Activated naive CD8-positive, alpha-beta T cell treated with anti-CD3 and anti-CD28 coated beads, Interleukin-2, amount 10 ng/mL, durations not matched to agents 7 days and 5 days (primary cell): ENCODE results near the gene JAKMIP1. TPM values are rescaled to one million over a fixed set of nuclear protein-coding genes. Genes with fewer than 3 reads are reported as not detected.

ENCODE experiments used
- ATAC-seq: fragments of 150-1000 bp; cut with Tn5 transposase; one replicate; pipeline ENCODE4 v1.10.0; 2021; ENCODE audit warnings: low read depth, moderate library complexity
- POLR2A ChIA-PET: fragments of 350-600 bp; sonication (Branson Sonifier 250); formaldehyde crosslinking; loops from one replicate; lab custom pipeline; 2021; ENCODE audit warnings: antibody characterized with exemption; lab: Charles Lee
- DNase-seq: peaks from one replicate; pipeline ENCODE4 v3.0.0; 2021
- H3K27ac Mint-ChIP-seq: one replicate; pipeline ENCODE4 v1.8.0; 2022; ENCODE audit warnings: mild to moderate bottlenecking, mixed read lengths
- H3K27me3 Mint-ChIP-seq: one replicate; pipeline ENCODE4 v1.8.0; 2022; ENCODE audit warnings: mild to moderate bottlenecking, moderate library complexity, mixed read lengths
- H3K36me3 Mint-ChIP-seq: one replicate; pipeline ENCODE4 v1.8.0; 2021; ENCODE audit warnings: mild to moderate bottlenecking, mixed read lengths
- H3K4me1 Mint-ChIP-seq: one replicate; pipeline ENCODE4 v1.8.0; 2021; ENCODE audit warnings: mixed read lengths
- H3K4me3 Mint-ChIP-seq: one replicate; pipeline ENCODE4 v1.8.0; 2022; ENCODE audit warnings: mild to moderate bottlenecking, moderate library complexity, mixed read lengths
- H3K9me3 Mint-ChIP-seq: one replicate; pipeline ENCODE4 v1.8.0; 2021; ENCODE audit warnings: mixed read lengths
- total RNA-seq, 2 experiments: library from RNA; stranded (reverse); gene quantifications; one replicate each; pipeline ENCODE4 v1.2.3, GENCODE V29; 2021

Gene JAKMIP1
- total RNA-seq, 2 experiments from 2014 or later, result 5.3 to 5.9 TPM

DNA sequence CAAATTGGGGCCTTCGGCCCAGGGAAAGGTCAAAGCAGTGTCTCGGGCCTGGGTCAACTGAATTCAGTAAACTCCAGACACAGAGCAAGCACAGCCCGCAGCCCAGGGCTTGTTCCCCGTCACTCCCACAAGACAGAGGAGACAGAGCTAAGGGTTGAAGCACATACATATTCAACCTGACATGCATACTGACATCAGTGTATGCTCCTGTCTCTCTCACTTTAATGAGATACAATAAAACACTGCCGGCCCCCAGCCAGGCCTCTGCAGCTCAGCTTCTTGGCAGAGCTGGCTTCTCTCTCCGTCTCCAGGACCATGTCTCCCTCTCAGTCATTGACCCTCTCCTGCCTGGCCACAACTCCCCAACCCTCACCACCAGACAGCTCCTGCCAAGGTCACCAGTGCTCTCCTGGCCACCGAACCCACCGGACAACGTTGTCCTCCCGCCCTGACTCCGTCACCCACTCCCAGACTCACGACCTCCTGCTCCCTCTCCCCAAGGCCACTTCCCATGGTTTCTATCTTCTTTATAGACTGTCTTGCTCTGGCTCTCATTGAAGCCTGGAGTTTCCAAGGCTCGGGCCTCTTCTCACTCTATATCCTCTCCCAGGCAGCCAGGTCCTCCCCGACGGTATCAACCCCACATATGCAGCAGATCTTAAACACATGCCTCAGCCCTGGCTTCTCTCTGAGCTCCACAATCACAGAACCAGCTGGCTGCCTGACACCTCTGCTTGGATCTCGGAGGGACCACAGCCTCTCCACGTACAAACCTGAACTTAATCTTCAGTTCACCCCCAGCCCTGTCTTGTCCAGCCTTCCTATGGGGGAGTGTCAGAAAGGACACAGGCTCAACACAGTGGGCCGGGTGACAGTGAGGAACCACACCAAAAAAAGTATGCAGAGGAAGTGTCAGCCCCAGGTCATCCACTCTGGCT, 114.4 kb downstream of the JAKMIP1 start:
- Mint-ChIP-seq H3K4me3 (no peak overlapping the region), H3K27ac (no peak overlapping the region), H3K27me3 (peaks cover 2% of the 10 kb centered on the region), H3K36me3 (peaks cover 2% of the 10 kb centered on the region), H3K9me3 (no peaks in the 10 kb centered on the region), H3K4me1 (no peaks in the 10 kb centered on the region)
- ATAC-seq (no peak), DNase-seq (no peak)
- POLR2A ChIA-PET, result no interaction called here

DNA sequence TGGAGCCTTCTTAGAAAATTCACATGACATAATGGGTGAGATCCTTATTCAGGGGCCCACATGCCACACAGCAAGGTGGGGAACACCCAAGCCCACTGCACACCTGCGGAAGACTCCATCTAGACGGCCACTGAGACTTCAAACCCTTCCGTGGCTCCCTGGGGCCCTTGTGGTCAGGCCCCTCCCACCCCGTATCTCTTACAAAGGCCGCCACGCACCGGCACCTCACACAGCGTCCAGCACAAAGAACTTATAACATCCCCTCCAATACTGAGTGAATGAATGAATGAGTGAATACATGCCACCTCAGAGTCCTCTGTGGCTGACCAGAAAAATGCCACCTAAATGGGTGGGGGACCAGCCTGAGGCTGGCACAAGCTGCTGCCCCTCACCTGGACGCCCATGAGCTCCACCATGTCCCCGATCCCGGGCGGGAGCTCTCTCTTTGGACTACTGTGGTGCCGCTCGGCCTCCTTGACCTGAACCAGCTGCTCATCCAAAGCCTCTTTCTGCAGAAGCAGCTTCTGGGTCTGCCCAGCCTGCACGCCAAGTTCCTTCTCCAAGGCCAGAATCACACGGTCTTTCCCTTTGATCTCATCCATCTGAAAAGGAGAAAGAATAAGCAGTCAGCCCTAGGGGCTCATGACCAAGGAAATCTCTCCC, 115.2 kb downstream of the JAKMIP1 start:
- H3K4me1 Mint-ChIP-seq, result no peaks in the 10 kb centered on the region
- no peak for DNase-seq
- no peaks in the 10 kb centered on the region for H3K9me3 Mint-ChIP-seq
- no peak overlapping the region for H3K27ac Mint-ChIP-seq
- no peak for ATAC-seq
- no peak overlapping the region for H3K4me3 Mint-ChIP-seq
- H3K27me3 Mint-ChIP-seq, result peaks cover 2% of the 10 kb centered on the region
- POLR2A ChIA-PET, result no interaction called here
- peaks cover 2% of the 10 kb centered on the region for H3K36me3 Mint-ChIP-seq

DNA sequence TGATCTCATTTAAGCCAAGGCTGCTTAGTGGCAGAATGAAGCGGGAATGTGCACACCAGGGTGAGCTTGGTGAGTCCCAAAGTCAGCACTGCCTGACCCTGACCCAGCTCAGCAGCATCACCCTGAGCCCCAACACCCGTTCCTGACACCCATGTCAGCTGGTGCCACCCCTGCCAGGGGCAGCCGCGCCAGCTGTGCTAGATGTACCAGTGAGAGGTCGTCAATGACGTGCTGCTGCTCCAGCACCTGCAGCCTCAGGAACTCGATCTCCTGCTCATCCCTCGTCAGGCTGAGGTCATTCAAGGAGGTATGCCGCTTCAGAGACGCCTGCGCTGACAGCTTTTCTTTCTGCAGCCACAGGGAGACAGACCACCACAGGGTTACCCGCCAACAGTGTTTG, 120.4 kb downstream of the JAKMIP1 start:
- POLR2A ChIA-PET, result no interaction called here

DNA sequence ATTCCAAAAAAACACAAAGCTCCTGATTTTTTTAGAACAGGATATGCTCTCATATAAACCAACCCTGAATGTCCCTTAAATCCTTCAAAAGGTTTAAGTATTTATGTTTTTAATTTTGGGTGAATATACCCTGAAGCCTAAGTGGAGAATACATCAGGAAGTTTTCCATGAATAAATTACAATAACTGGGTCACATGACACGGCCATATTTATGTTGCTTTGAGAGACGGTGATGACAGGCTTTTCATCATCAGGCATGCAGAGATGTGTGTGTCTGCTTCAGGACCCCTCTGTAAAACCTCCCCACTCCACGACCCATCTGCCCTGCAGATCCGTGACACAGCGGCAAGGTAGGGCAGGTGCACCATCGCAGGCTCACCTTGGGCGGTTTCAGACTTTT, 121.8 kb downstream of the JAKMIP1 start:
- no peaks in the 10 kb centered on the region for H3K4me1 Mint-ChIP-seq
- no peak overlapping the region for H3K27ac Mint-ChIP-seq
- POLR2A ChIA-PET, result no interaction called here
- DNase-seq, result no peak
- H3K36me3 Mint-ChIP-seq, result no peaks in the 10 kb centered on the region
- H3K4me3 Mint-ChIP-seq, result no peak overlapping the region
- H3K27me3 Mint-ChIP-seq, result peaks cover 2% of the 10 kb centered on the region
- no peaks in the 10 kb centered on the region for H3K9me3 Mint-ChIP-seq
- no peak for ATAC-seq

More for the DNA sequence above, 120.4 kb downstream of the JAKMIP1 start:
- no peaks in the 10 kb centered on the region for H3K4me1 Mint-ChIP-seq
- peaks cover 2% of the 10 kb centered on the region for H3K27me3 Mint-ChIP-seq
- H3K9me3 Mint-ChIP-seq, result no peaks in the 10 kb centered on the region
- H3K27ac Mint-ChIP-seq, result no peak overlapping the region
- H3K4me3 Mint-ChIP-seq, result no peak overlapping the region
- H3K36me3 Mint-ChIP-seq, result no peaks in the 10 kb centered on the region
- ATAC-seq (no peak), DNase-seq (no peak)

DNA sequence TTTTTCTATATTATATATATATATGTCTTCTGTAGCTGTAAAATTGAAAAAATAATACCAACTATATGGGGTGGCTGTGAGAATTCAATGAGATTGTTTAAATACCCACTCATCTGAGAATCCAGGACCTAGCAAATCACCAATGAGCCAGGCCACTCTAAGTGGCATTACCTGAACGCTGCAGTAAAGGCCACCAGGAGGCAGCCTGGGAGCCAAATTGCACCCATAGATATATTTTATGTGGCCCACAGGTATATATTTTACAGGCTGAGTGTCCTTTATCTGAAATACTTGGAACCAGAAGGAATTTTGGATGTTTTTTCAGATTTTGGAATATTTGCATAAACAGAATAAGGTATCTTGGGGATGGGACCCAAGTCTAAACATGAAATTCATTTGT, 124.0 kb downstream of the JAKMIP1 start:
- DNase-seq, result no peak

DNA sequence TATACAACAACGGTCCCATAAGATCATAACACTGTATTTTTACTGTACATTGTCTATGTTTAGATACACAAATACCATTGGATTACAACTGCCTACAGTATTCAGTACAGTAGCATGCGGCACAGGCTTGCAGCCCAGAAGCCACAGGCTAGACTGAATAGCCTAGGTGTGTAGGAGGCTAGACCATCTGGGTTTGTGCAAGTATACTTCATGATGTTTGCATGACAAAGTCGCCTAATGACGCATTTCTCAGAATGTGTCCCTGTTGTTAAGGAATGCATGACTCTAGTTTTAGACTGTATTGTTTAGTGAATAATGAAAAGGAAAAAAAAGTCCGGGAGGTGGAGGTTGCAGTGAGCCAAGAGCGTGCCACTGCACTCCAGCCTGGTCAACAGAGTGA, 125.6 kb downstream of the JAKMIP1 start:
- H3K36me3 Mint-ChIP-seq, result no peaks in the 10 kb centered on the region
- H3K4me3 Mint-ChIP-seq, result no peak overlapping the region
- POLR2A ChIA-PET, result no interaction called here
- H3K27ac Mint-ChIP-seq, result no peak overlapping the region
- ATAC-seq, result no peak
- H3K9me3 Mint-ChIP-seq, result no peaks in the 10 kb centered on the region
- no peak for DNase-seq
- H3K4me1 Mint-ChIP-seq, result no peaks in the 10 kb centered on the region
- peaks cover 2% of the 10 kb centered on the region for H3K27me3 Mint-ChIP-seq

More for the DNA sequence above, 124.0 kb downstream of the JAKMIP1 start:
- ATAC-seq, result no peak
- POLR2A ChIA-PET, result no interaction called here
- Mint-ChIP-seq H3K4me1 (no peaks in the 10 kb centered on the region), H3K27ac (no peak overlapping the region), H3K9me3 (no peaks in the 10 kb centered on the region), H3K36me3 (no peaks in the 10 kb centered on the region), H3K27me3 (peaks cover 2% of the 10 kb centered on the region), H3K4me3 (no peak overlapping the region)

DNA sequence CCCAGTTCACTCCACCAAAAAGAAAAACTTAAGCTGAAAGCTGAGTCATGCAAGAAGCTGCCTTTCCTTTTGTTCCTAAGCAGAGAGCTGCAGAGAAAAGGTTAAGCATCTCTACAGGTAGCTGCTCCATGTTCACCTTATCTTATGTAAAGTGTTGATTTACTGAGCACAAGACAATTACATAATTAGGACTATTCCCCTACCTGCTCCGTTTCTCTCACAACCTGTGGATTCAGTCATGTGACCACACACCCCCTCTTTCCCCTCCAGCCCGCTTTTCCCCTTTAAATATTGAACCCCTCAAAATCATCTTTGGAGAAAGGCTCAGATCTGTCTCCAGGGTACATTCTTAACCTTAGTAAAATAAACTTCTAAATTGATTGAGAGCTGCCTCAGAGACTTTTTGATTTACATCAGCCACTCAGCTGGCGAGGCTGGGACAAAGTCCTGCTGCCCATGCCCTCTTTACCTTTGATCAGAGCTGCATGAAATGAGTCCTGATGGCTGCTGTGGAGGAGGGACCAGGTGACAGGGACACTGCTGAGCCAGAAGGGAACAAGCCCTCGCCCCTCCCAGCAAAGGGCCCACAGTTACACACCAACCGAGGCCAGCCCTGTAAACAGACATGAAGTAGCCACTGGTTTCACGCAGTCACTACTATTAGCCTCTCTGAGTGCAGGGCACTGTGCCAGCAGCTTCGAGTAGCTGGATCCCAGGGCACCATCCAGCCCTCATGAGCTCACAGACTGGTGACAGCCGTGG, 128.2 kb downstream of the JAKMIP1 start:
- H3K27me3 Mint-ChIP-seq, result peaks cover 6% of the 10 kb centered on the region
- POLR2A ChIA-PET, result no interaction called here
- DNase-seq (no peak), ATAC-seq (no peak)
- no peaks in the 10 kb centered on the region for H3K36me3 Mint-ChIP-seq
- H3K4me3 Mint-ChIP-seq, result no peak overlapping the region
- H3K27ac Mint-ChIP-seq, result no peak overlapping the region
- no peaks in the 10 kb centered on the region for H3K9me3 Mint-ChIP-seq
- H3K4me1 Mint-ChIP-seq, result no peaks in the 10 kb centered on the region

DNA sequence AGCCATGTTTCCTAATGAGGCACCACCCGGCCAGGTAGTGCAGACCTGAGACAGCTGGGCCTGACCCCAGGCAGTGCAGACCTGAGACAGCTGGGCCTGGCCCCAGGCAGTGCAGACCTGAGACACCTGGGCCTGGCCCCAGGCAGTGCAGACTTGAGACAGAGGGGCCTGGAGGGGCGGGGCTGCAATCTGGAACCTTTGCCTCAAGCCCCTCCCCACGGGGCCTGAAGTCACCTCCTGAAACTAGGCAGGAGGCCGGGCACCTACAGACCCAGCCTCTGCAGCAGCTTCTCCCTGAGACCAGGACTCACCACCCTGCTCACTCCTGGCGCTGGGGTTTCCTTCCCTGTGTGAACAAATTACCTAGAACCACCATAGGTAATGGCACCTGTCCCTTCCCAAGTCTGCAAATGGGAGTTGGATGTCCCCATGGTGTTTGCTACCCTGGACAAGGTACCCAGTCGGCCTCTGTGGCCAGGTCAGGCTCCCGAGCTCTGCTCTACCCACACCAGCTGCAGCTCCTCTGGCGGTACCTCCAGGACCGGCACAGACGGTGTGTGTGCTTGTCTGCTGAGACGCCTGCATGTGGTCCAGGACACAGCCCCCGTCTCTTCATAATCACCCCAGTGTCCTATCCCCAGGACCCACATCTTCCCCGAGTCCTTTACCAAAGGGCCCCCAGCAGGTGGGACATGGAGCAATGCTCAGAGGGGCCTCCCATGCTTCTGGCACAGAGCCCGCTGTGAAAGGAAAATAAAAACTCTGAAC, 129.0 kb downstream of the JAKMIP1 start:
- H3K27ac Mint-ChIP-seq, result no peak overlapping the region
- H3K36me3 Mint-ChIP-seq, result no peaks in the 10 kb centered on the region
- peaks cover 6% of the 10 kb centered on the region for H3K27me3 Mint-ChIP-seq
- POLR2A ChIA-PET, result no interaction called here
- no peak overlapping the region for H3K4me3 Mint-ChIP-seq
- no peaks in the 10 kb centered on the region for H3K9me3 Mint-ChIP-seq
- ATAC-seq (no peak), DNase-seq (no peak)
- no peaks in the 10 kb centered on the region for H3K4me1 Mint-ChIP-seq

DNA sequence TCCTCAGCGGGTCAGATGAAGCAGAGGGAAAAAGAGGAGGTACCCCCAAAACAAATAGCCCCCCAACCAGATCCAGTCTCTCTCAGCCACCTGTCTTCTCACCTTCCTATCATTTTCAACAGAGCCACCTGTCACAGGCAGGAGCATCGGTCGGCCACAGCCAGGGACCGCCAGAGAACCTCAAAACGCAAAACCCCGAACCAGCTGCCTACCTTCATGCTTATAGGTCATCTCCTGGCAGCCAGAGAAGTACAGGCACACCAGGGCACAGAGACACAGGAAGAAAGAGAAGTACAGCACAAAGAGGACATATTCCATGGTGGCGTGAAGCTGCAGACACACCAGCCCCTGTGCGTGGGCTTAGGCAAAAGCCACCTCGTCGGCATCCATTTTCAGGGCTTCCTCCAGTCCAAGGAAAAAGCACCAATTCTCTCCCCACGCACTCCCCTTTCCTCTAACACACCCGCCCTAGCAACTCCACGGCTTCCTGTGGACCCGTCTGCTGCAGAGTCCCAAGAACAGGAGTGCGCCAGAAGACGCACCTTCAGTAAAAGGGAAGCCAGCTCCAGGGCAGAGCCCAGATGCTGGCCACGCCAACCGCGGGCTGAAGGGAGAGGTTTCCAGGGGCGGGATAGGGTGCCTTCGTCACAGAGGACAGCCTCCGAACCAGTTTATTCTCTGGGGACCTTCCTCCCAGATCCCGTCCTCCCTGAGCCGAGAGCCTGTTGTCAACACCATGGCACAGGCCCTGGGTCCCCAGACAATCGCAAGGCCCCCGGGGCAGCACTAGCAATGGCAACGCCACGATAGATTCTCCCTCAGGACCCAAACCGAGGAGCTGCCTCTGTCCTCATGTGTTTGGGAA, 130.3 kb downstream of the JAKMIP1 start:
- ATAC-seq (no peak), DNase-seq (no peak)
- Mint-ChIP-seq H3K36me3 (no peaks in the 10 kb centered on the region), H3K4me3 (no peak overlapping the region), H3K4me1 (no peaks in the 10 kb centered on the region), H3K27ac (no peak overlapping the region), H3K27me3 (peaks cover 6% of the 10 kb centered on the region), H3K9me3 (no peaks in the 10 kb centered on the region)
- POLR2A ChIA-PET, result no interaction called here

DNA sequence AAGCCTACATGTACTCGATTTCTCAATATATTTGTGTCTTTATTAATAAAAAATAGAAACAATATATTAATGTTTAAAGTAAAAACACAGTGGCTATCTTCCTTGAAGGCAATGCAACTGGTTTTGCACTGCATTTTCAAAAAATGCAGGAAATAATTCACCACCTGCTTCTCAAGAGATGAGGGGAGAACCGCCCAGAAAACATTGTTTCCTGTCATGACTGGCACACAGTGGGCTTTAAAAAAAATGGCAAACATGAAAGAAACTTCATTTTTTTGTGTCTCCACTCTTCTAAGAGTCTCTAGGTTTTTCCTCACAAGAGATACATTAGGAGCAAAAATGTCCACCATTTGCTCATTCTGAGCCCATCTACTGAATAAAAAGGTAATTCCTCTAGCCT, 131.4 kb downstream of the JAKMIP1 start:
- POLR2A ChIA-PET, result no interaction called here
- no peaks in the 10 kb centered on the region for H3K4me1 Mint-ChIP-seq
- no peak overlapping the region for H3K27ac Mint-ChIP-seq
- H3K27me3 Mint-ChIP-seq, result peaks cover 6% of the 10 kb centered on the region
- DNase-seq (no peak), ATAC-seq (no peak)
- H3K4me3 Mint-ChIP-seq, result no peak overlapping the region
- no peaks in the 10 kb centered on the region for H3K36me3 Mint-ChIP-seq
- H3K9me3 Mint-ChIP-seq, result no peaks in the 10 kb centered on the region

DNA sequence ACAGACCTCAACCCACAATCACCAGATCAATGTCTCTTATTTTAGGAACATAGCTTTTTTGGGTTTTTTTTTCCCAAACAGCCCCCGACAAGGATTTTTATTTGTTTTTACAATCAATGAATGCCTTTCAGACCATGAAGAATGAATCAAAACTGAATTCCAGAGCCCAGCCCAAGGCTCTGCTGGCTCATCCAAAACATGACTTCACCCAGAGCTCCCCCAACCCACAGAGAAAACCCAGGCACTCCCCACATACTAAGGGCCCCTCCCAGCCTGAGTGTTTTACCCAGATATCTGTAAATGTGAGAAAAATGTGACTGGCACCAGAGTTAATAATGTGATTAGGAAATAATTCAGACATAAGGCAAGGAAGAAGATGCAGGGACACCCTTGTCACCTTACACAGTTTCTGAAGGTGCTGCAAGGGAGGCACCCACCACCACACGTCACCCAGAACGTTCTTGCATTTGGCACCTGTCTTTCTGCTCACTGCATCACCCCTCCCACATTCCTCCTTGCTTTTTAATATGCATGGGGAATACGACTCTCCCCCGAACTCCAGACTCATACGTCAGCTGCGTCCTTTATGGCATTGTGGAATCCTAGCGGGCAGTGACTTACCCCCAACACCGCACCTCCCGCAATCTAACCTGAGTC, 134.3 kb downstream of the JAKMIP1 start:
- peaks cover 4% of the 10 kb centered on the region for H3K27me3 Mint-ChIP-seq
- DNase-seq (no peak), ATAC-seq (no peak)
- no peaks in the 10 kb centered on the region for H3K9me3 Mint-ChIP-seq
- POLR2A ChIA-PET, result no interaction called here
- no peaks in the 10 kb centered on the region for H3K4me1 Mint-ChIP-seq
- H3K36me3 Mint-ChIP-seq, result no peaks in the 10 kb centered on the region
- H3K4me3 Mint-ChIP-seq, result no peak overlapping the region
- H3K27ac Mint-ChIP-seq, result no peak overlapping the region

DNA sequence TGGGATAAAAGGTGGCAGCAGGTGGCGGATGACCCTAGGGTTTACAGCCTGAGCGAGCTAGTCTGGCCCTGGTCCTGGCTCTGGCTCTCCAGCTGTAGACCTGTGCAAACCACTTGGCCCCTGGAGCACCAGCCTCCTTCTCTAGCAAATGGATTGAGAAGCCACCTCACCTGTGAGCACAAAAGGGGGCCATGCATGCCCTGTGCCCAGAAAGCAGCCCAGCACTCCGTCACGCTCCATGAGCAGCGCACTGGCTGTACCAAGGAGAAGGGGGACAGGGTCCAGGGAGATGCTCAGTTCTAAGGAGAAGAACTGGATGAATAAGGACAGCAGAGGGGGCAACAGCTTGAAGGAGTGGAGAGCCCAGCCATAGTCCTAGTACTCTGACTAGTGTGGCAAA, 135.2 kb downstream of the JAKMIP1 start:
- Mint-ChIP-seq H3K4me3 (no peak overlapping the region), H3K4me1 (no peaks in the 10 kb centered on the region), H3K27ac (no peak overlapping the region), H3K36me3 (peaks cover 2% of the 10 kb centered on the region), H3K27me3 (peaks cover 4% of the 10 kb centered on the region), H3K9me3 (peaks cover 3% of the 10 kb centered on the region)
- no peak for DNase-seq
- no peak for ATAC-seq
- POLR2A ChIA-PET, result no interaction called here
